Fibroblast of villous mesenchyme (primary cell): ENCODE data around the gene FDCSP. TPM values are rescaled to one million over a fixed set of nuclear protein-coding genes. Genes with fewer than 3 reads are reported as not detected.
"Not testable (repeated sequence)": the region's sequence is repeated elsewhere in the genome, so short reads cannot be mapped to it uniquely, and the experiment has no call there.

Source experiments
- DNase-seq: peaks from one replicate; pipeline ENCODE4 v3.0.0-alpha.2; 2010; ENCODE audit warnings: low read depth
- H3K4me3 ChIP-seq: 2 replicates; pipeline ENCODE4 v1.5.1; 2011; ENCODE audit warnings: low read depth, mild to moderate bottlenecking, low read length
- CTCF ChIP-seq: IDR thresholded peaks from 2 replicates; pipeline ENCODE4 v1.5.1; 2012; ENCODE audit warnings: low read depth, mild to moderate bottlenecking, low read length; ENCODE audit not compliant: insufficient read depth
- total RNA-seq: library from RNA; depleted of rRNA; stranded (reverse); fragments of >200 nt; gene quantifications from 2 replicates; pipeline ENCODE4 v1.2.3, GENCODE V29; 2012

The FDCSP gene
- total RNA-seq, 1 donor: not detected

DNA sequence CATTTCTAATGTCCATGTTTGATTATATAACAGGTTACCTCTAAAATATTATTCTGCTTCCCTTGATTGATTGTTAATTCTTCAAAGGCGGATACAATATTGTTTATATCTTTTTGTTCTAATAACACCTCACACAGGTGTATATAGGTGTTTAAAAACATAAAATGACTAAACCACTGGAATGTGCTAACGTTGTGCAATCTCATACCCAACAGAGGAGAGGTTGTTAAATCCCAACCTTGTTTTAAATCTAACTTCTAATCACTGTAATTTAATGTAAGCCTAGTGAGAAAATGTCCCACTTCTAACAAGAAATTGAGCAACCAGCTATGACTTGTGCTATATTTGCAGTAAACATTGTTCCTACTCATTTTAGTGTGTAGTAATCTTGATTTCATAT lies 29.1 kb upstream of the FDCSP start:
- TF ChIP-seq CTCF: no peak
- no peak overlapping the region for H3K4me3 ChIP-seq
- DNase-seq: no peak

DNA sequence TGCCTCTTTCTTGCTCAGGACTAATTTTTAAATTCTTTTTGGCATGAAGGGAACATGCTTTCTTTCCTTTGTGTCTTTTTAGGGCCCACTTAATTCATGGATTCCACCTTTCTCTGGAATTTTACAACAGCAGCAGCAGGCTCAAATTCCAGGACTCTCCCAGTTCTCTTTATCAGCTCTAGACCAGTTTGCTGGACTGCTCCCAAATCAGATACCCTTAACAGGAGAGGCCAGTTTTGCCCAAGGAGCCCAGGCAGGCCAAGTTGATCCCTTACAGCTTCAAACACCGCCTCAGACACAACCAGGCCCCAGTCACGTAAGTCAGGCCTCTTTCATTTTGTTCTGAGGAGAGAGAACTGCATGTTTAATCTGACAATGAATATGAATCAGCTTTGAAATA lies 28.1 kb upstream of the FDCSP start:
- DNase-seq: peak; percentile 27
- H3K4me3 ChIP-seq: no peak overlapping the region
- no peak for TF ChIP-seq CTCF

GRCh38 chr4:70203601-70204000 lies 22.3 kb upstream of the FDCSP start:
- no peak for TF ChIP-seq CTCF
- DNase-seq: no peak
- no peak overlapping the region for H3K4me3 ChIP-seq

DNA sequence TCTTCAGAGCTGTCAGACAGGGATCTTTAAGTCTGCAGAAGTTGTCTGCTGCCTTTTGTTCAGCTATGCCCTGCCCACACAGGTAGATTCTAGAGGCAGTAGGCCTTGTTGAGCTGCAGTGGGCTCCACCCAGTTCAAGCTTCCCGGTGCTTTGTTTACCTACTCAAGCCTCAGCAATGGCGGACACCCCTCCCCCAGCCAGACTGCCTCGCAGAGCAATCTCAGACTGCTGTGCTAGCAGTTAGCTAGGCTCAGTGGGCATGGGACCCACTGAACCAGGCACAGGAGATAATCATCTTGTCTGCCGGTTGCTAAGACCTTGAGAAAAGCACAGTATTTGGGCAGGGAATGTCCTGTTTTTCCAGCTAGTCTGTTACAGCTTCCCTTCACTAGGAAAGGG lies 13.2 kb upstream of the FDCSP start:
- DNase-seq, H3K4me3 ChIP-seq: not testable (repeated sequence)

- H3K4me3 ChIP-seq, DNase-seq: not testable (repeated sequence)
Measured at GRCh38 chr4:70216109-70216508, 9.8 kb upstream of the FDCSP start.

- H3K4me3 ChIP-seq, DNase-seq: not testable (repeated sequence)
Measured at GRCh38 chr4:70216550-70216949, 9.4 kb upstream of the FDCSP start.

DNA sequence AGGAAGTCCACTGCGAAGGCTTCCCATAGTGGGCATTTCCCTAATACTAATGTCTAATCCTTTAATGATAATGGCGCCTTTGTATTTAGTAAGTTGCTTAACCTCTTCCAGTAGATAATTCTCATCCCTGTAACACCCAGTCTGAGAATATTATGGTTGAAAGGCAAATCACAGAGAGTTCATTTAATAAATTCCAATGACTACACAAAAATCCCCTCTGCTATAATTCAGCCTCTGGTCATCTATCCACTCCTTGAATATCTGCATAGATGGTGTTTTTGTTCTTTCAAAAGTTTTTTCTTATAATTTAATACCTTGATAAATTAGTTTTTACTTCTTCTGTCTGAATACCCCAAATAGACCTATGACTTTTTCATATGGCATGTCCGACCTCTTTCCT lies 4.5 kb upstream of the FDCSP start:
- not testable (repeated sequence) for H3K4me3 ChIP-seq, DNase-seq

DNA sequence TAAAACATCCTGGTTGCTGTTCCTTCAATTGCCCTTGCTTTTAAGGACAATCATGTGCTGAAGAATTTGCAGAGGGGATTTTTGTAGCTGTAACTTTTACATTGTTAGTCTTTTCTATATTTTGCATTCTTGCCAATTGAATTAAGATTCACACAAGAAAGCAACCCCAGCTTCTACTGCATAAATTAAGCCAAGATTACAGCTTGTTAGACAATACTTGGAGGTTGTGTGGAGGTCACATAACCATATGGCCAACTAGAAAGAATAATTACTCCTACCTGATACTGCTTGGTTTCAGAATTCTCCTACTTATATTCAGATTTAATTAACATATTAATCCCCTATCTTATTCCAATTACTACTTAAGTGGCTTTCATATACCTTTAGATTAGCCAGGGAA lies 4.1 kb upstream of the FDCSP start:
- not testable (repeated sequence) for DNase-seq, H3K4me3 ChIP-seq

DNA sequence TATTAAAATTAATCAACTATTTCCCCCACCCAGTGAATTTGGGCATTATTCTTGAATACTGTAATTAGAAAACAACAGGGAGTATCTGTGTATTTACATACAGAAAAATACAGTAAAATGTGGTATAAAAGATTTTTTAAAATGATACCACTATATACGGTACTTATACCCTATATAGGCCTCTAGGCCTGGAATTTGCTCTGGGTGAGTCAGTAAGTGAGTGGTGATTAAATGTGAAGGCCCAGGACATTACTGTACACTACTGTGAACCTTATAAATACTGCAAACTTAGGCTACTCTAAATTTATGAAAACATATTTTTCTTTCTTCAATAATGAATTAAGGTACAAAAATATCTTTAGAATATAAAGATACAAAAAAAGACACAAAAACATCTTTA lies 10.2 kb downstream of the FDCSP start:
- TF ChIP-seq CTCF: no peak
- DNase-seq: no peak
- H3K4me3 ChIP-seq: no peak overlapping the region

- no peak for TF ChIP-seq CTCF
- no peak for DNase-seq
Measured at GRCh38 chr4:70239131-70239883, 13.4 kb downstream of the FDCSP start.

More at GRCh38 chr4:70239131-70239883, 13.4 kb downstream of the FDCSP start:
- no peak overlapping the region for H3K4me3 ChIP-seq
